HTR-8/SVneo (cell line): Measurements from ENCODE around the gene TXNDC11.
A peak's percentile ranks its signal among the peaks of the same experiment; 100 is the strongest.

Experiments used
- DNase-seq: peaks from one replicate; pipeline ENCODE4 v3.0.0; 2011; ENCODE audit warnings: low spot score, mixed read lengths; ENCODE audit not compliant: insufficient read length
- FAIRE-seq: peaks from 2 replicates; lab custom pipeline; 2011; peaks lifted over from hg19 to GRCh38; lab: Jason Lieb, UNC

TXNDC11 gene

GRCh38 chr16:11636172-11636721 lies 106.4 kb downstream of the TXNDC11 start:
- DNase-seq (no peak), FAIRE-seq (no peak)

- DNase-seq (no peak), FAIRE-seq (no peak)
These were observed 106.9 kb downstream of the TXNDC11 start for GRCh38 chr16:11635679-11636171.

- no peak for FAIRE-seq
- no peak for DNase-seq
These were observed 107.5 kb downstream of the TXNDC11 start for GRCh38 chr16:11635113-11635652.

- DNase-seq, result no peak
- FAIRE-seq, result no peak
These were observed 108.3 kb downstream of the TXNDC11 start for GRCh38 chr16:11634312-11634711.

GRCh38 chr16:11633113-11633512 lies 109.5 kb downstream of the TXNDC11 start:
- FAIRE-seq, result no peak
- DNase-seq, result no peak

- FAIRE-seq (no peak), DNase-seq (peak; percentile 63)
These were observed 110.2 kb downstream of the TXNDC11 start for GRCh38 chr16:11632455-11632939.

- DNase-seq (no peak), FAIRE-seq (no peak)
These were observed 111.4 kb downstream of the TXNDC11 start for GRCh38 chr16:11631214-11631613.

- no peak for DNase-seq
- no peak for FAIRE-seq
These were observed 111.9 kb downstream of the TXNDC11 start for GRCh38 chr16:11630768-11631056.

GRCh38 chr16:11630046-11630767 lies 112.5 kb downstream of the TXNDC11 start:
- FAIRE-seq (no peak), DNase-seq (no peak)
